HCT116 (cell line): ENCODE data around the gene EEF1AKMT2. TPM values are rescaled to one million over a fixed set of nuclear protein-coding genes. Genes with fewer than 3 reads are reported as not detected.
"Not testable (repeated sequence)": the region's sequence is repeated elsewhere in the genome, so short reads cannot be mapped to it uniquely, and the experiment has no call there.

ENCODE experiments used
- ATAC-seq: fragments of 200-7000 bp; cut with Tn5 transposase; 2 replicates; pipeline ENCODE4 v1.9.1; 2020; ENCODE audit warnings: mild to moderate bottlenecking, moderate library complexity
- BruUV-seq: library from RNA; stranded (reverse); fragments of 400-500 nt; replicated peaks from 2 replicates; lab custom pipeline; 2021; lab: Mats Ljungman, UMichigan
- CTCF ChIA-PET: fragments of 300-600 bp; sonication (Branson Sonifier 250); formaldehyde crosslinking; loops from one replicate; lab custom pipeline; 2021; ENCODE audit warnings: antibody characterized with exemption; lab: Charles Lee
- POLR2A ChIA-PET: fragments of 300-600, 350-600 bp; sonication (Branson Sonifier 250); formaldehyde crosslinking; loops from one replicate; lab custom pipeline; 2021; ENCODE audit warnings: antibody characterized with exemption; lab: Charles Lee
- RAD21 ChIA-PET, 2 experiments: fragments of 300-600 bp; sonication (Branson Sonifier 250); formaldehyde crosslinking; loops; one replicate each; lab custom pipeline; 2023; ENCODE audit warnings: low total read pairs in 2 of 2; ENCODE audit not compliant: uncharacterized antibody in 2 of 2, unreplicated experiment in 2 of 2, low non-redundant PET in 1 of 2; lab: Charles Lee
- DNase-seq: peaks from one replicate; pipeline ENCODE4 v3.0.0-alpha.2; 2010; ENCODE audit warnings: low read depth, low spot score
- H2AFZ ChIP-seq: fragments of 200-600 bp; shearing (Covaris generic), sonication (generic); 2 replicates; pipeline ENCODE4 v1.6.1; 2017; ENCODE audit warnings: low read depth, mixed run types, mixed read lengths, antibody characterized with exemption, low read length; ENCODE audit not compliant: poor library complexity, severe bottlenecking
- H3K27ac ChIP-seq: 2 replicates; pipeline ENCODE4 v1.5.1; 2012; ENCODE audit warnings: low read depth, low read length
- H3K27me3 ChIP-seq: fragments of 200-600 bp; sonication (generic); 2 replicates; pipeline ENCODE4 v1.6.1; 2016; ENCODE audit warnings: mixed run types, low read length, mixed read lengths; ENCODE audit not compliant: insufficient read depth
- H3K36me3 ChIP-seq, 2 experiments: fragments of 200-500 bp in 1 of 2; fragments of 200-600 bp in 1 of 2; sonication (Bioruptor generic) in 1 of 2; sonication (generic) in 1 of 2; 2 replicates each; pipeline versions ENCODE4 v1.5.1 to v1.6.1; 2014 to 2016; ENCODE audit warnings: low read length in 2 of 2, inconsistent platforms in 1 of 2, mixed read lengths in 1 of 2, mixed run types in 1 of 2; ENCODE audit not compliant: insufficient read depth in 2 of 2, control insufficient read depth in 1 of 2
- H3K4me1 ChIP-seq, 2 experiments: fragments of 200-600 bp in 1 of 2; sonication (generic) in 1 of 2; 2 replicates each; pipeline versions ENCODE4 v1.5.1 to v1.6.1; 2012 to 2017; ENCODE audit warnings: low read length in 2 of 2, inconsistent platforms in 1 of 2, mild to moderate bottlenecking in 1 of 2, mixed read lengths in 1 of 2, mixed run types in 1 of 2, moderate library complexity in 1 of 2; ENCODE audit not compliant: insufficient read depth in 2 of 2, control insufficient read depth in 1 of 2
- H3K4me2 ChIP-seq: fragments of 200-600 bp; sonication (generic); 2 replicates; pipeline ENCODE4 v1.6.1; 2017; ENCODE audit warnings: mixed run types, low read length, mixed read lengths
- H3K4me3 ChIP-seq, 2 experiments: fragments of 200-600 bp in 1 of 2; sonication (generic) in 1 of 2; replicated peaks in 1 of 2; 2 replicates each; pipeline ENCODE4 v1.5.1; 2011 to 2016; ENCODE audit warnings: low read length in 2 of 2, control low read depth in 1 of 2, low read depth in 1 of 2, mild to moderate bottlenecking in 1 of 2, mixed read lengths in 1 of 2, mixed run types in 1 of 2
- H3K79me2 ChIP-seq: fragments of 200-600 bp; sonication (generic); 2 replicates; pipeline ENCODE4 v1.6.1; 2017; ENCODE audit warnings: mild to moderate bottlenecking, mixed run types, low read length, moderate library complexity, mixed read lengths; ENCODE audit not compliant: insufficient read depth
- H3K9ac ChIP-seq: fragments of 200-600 bp; sonication (generic); 2 replicates; pipeline ENCODE4 v1.6.1; 2016; ENCODE audit warnings: low read length, mixed read lengths
- H3K9me2 ChIP-seq: fragments of 200-600 bp; sonication (generic), shearing (Covaris generic); 2 replicates; pipeline ENCODE4 v1.6.1; 2017; ENCODE audit warnings: mixed run types, mild to moderate bottlenecking, moderate library complexity; ENCODE audit not compliant: insufficient read depth
- H3K9me3 ChIP-seq, 2 experiments: fragments of 200-500 bp in 1 of 2; fragments of 200-600 bp in 1 of 2; sonication (Bioruptor generic) in 1 of 2; sonication (generic) in 1 of 2; 2 replicates each; pipeline ENCODE4 v1.6.1; 2014 to 2017; ENCODE audit warnings: low read length in 2 of 2, mixed read lengths in 2 of 2, inconsistent platforms in 1 of 2, low read depth in 1 of 2, mild to moderate bottlenecking in 1 of 2, mixed run types in 1 of 2, moderate library complexity in 1 of 2; ENCODE audit not compliant: control insufficient read depth in 1 of 2, insufficient read depth in 1 of 2
- H4K20me1 ChIP-seq: fragments of 200-600 bp; sonication (generic), shearing (Covaris generic); 2 replicates; pipeline ENCODE4 v1.6.1; 2017; ENCODE audit warnings: mixed run types, mild to moderate bottlenecking, moderate library complexity; ENCODE audit not compliant: insufficient read depth
- ELF1 ChIP-seq: IDR thresholded peaks from 2 replicates; pipeline ENCODE4 v1.6.1; 2012; ENCODE audit warnings: low read depth, borderline replicate concordance
- POLR2A ChIP-seq: IDR thresholded peaks from 2 replicates; pipeline ENCODE4 v1.7.0; 2011; ENCODE audit warnings: borderline replicate concordance; ENCODE audit not compliant: insufficient read depth, insufficient read length; ENCODE audit errors: extremely low read depth
- ZFX ChIP-seq: fragments of 450-650 bp; IDR thresholded peaks from 2 replicates; pipeline ENCODE4 v1.6.1; 2017
- intact Hi-C: fragments of 100-400 bp; cut with micrococcal nuclease; formaldehyde crosslinking; loops from 2 replicates; pipeline ENCODE4 v1.10.0; 2022
- total RNA-seq: library from RNA; stranded (reverse); gene quantifications from one replicate; pipeline ENCODE4 v1.2.1, GENCODE V29; 2021; ENCODE audit not compliant: unreplicated experiment
- TF ChIP-seq, protein P1 (sequence below): IDR thresholded peaks from 2 replicates; pipeline ENCODE4 v1.6.1; 2012; ENCODE audit warnings: low read depth

Gene EEF1AKMT2
- total RNA-seq, 1 experiment from 2014 or later = 39.6 TPM

DNA sequence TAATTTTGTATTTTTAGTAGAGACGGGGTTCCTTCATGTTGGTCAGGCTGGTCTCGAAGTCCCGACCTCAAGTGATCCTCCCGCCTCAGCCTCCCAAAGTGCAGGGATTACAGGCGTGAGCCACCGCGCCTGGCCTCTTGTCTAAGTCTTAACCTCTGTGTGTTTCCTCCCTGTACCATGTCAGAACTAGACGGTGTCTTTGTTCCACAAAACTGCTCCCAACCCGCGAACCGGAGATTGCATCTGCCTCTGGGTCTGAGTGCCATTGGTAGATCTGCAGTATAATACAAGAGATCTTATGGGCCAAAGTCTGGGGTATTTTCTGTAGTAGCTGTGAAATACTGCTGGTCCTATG lies 1.3 kb upstream of the EEF1AKMT2 start:
- Histone ChIP-seq H2AFZ (no peak overlapping the region), H3K27me3 (no peaks in the 10 kb centered on the region), H3K9me3 (no peaks in the 10 kb centered on the region), H3K27ac (peak overlapping the region; percentile 83), H3K79me2 (peaks cover 37% of the 10 kb centered on the region), H3K9ac (peak overlapping the region; percentile 100), H3K4me3 (peak overlapping the region; percentile 100), H3K36me3 (peaks cover 7 to 13% of the 10 kb centered on the region in 2 experiments; a peak in 3 of 4 replicates), H3K9me2 (no peaks in the 10 kb centered on the region), H3K4me2 (peak overlapping the region; percentile 91), H4K20me1 (no peaks in the 10 kb centered on the region), H3K4me1 (peaks cover 10 to 15% of the 10 kb centered on the region in 2 experiments; a peak in 3 of 4 replicates)
- intact Hi-C loops = no loop called here
- TF ChIP-seq, protein P1, sequence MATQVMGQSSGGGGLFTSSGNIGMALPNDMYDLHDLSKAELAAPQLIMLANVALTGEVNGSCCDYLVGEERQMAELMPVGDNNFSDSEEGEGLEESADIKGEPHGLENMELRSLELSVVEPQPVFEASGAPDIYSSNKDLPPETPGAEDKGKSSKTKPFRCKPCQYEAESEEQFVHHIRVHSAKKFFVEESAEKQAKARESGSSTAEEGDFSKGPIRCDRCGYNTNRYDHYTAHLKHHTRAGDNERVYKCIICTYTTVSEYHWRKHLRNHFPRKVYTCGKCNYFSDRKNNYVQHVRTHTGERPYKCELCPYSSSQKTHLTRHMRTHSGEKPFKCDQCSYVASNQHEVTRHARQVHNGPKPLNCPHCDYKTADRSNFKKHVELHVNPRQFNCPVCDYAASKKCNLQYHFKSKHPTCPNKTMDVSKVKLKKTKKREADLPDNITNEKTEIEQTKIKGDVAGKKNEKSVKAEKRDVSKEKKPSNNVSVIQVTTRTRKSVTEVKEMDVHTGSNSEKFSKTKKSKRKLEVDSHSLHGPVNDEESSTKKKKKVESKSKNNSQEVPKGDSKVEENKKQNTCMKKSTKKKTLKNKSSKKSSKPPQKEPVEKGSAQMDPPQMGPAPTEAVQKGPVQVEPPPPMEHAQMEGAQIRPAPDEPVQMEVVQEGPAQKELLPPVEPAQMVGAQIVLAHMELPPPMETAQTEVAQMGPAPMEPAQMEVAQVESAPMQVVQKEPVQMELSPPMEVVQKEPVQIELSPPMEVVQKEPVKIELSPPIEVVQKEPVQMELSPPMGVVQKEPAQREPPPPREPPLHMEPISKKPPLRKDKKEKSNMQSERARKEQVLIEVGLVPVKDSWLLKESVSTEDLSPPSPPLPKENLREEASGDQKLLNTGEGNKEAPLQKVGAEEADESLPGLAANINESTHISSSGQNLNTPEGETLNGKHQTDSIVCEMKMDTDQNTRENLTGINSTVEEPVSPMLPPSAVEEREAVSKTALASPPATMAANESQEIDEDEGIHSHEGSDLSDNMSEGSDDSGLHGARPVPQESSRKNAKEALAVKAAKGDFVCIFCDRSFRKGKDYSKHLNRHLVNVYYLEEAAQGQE = no peak
- TF ChIP-seq ZFX (0 out of 2 replicates have a peak, but pooled peaks have one; percentile 15), ELF1 (no peak), POLR2A (no peak)
- BruUV-seq = no TSS peak
- no peak for ATAC-seq
- ChIA-PET RAD21 (no interaction called here), CTCF (no interaction called here), POLR2A (interaction anchor here (0.8 to 2.0 kb wide), 2 partner anchors 9 to 244 kb away, joined by 3 to 17 read pairs; partner anchors contain the start of gene ABRAXAS2)
- no peak for DNase-seq

DNA sequence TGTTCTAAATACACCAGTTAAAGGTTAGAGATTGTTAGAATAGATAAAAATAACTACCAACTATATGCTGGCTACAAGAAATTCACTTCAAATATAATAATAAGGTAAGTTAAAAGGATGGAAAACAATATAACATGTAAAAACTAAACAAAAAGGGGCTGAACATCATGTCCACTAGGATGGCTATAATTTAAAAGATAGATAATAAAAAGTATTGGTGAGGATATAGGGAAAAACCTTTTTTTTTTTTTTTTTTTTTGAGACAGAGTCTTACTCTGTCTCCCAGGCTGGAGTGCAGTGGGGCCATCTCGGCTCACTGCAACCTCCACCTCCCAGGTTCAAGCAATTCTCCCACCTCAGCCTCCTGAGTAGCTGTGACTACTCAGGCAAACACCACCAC lies 8.8 kb downstream of the EEF1AKMT2 start:
- H4K20me1 ChIP-seq, H3K9me2 ChIP-seq, H3K27me3 ChIP-seq, H3K4me3 ChIP-seq, H3K27ac ChIP-seq, H3K4me2 ChIP-seq, DNase-seq, intact Hi-C loops, RAD21 ChIA-PET, BruUV-seq, ATAC-seq, CTCF ChIA-PET, POLR2A ChIA-PET, H3K9me3 ChIP-seq, H2AFZ ChIP-seq, H3K9ac ChIP-seq, H3K4me1 ChIP-seq: not testable (repeated sequence)
- Histone ChIP-seq H3K79me2 (peaks cover 49% of the 10 kb centered on the region), H3K36me3 (peaks cover 33 to 36% of the 10 kb centered on the region in 2 experiments; a peak in 3 of 4 replicates)
